Measurements from ENCODE around the gene ABCC8. TPM values are rescaled to one million over a fixed set of nuclear protein-coding genes. Genes with fewer than 3 reads are reported as not detected.

ABCC8 gene
- total and polyA plus RNA-seq, 9 of the 15 experiments (the other 6 are each of a cell fraction or from before 2014, with no cell fraction given) = not detected

- no peaks in the 10 kb centered on the region for H4K20me1 ChIP-seq (replicated peaks; ENCODE audit: control insufficient read depth, insufficient read depth, low read length)
- H3K4me2 ChIP-seq (ENCODE audit: insufficient read depth, low read length) = no peak overlapping the region
- no peaks in the 10 kb centered on the region for H3K9me3 ChIP-seq (replicated peaks; ENCODE audit: control insufficient read depth, insufficient read depth, low read depth, low read length)
- H3K9ac ChIP-seq (ENCODE audit: insufficient read depth in 1 of 2, low read depth in 2 of 2, low read length in 2 of 2) = no peak overlapping the region
- no peak overlapping the region for H3K4me3 ChIP-seq
- no peak overlapping the region for H2AFZ ChIP-seq (ENCODE audit: low read depth, low read length)
- H3K36me3 ChIP-seq (ENCODE audit: control insufficient read depth, insufficient read depth, low read length) = no peaks in the 10 kb centered on the region
- ChIA-PET POLR2A (no interaction called here), CTCF (ENCODE audit: low intra/inter-chr PET ratio) (no interaction called here)
- TF ChIP-seq MCM3 (IDR thresholded peaks at IDR 0.05) = no peak
- TF ChIP-seq ZNF121 (CRISPR knock-in tag; conservative IDR thresholded peaks at IDR 0.05) = no peak
- no peak for TF ChIP-seq ZNF24 (IDR thresholded peaks at IDR 0.05)
- no peak for TF ChIP-seq KLF6 (CRISPR knock-in tag; IDR thresholded peaks at IDR 0.05; ENCODE audit: borderline replicate concordance)
- no peak for TF ChIP-seq ZNF583 (CRISPR knock-in tag; IDR thresholded peaks at IDR 0.05)
- no peak for TF ChIP-seq ZKSCAN1 (IDR thresholded peaks at IDR 0.05; ENCODE audit: low read depth, low read length)
- TF ChIP-seq HCFC1 (IDR thresholded peaks at IDR 0.05; ENCODE audit: low read depth, low read length) = no peak
- no peak for TF ChIP-seq RBM39 (optimal IDR thresholded peaks at IDR 0.05; ENCODE audit: low read depth, low read length)
- no peak for TF ChIP-seq ZNF76 (CRISPR knock-in tag; IDR thresholded peaks at IDR 0.05; ENCODE audit: borderline replicate concordance)
- TF ChIP-seq ID3 (CRISPR knock-in tag; IDR thresholded peaks at IDR 0.05) = no peak
- no peak for TF ChIP-seq ID3 (tag; IDR thresholded peaks at IDR 0.05)
- TF ChIP-seq RNF2 (IDR thresholded peaks at IDR 0.05) = no peak
- TF ChIP-seq MXD1 (CRISPR knock-in tag; IDR thresholded peaks at IDR 0.05; ENCODE audit: borderline replicate concordance, poor library complexity, severe bottlenecking) = no peak
- TF ChIP-seq EP300 (IDR thresholded peaks at IDR 0.05; ENCODE audit: low read length) = no peak
- TF ChIP-seq SAP30 (IDR thresholded peaks at IDR 0.05; ENCODE audit: borderline replicate concordance, insufficient read depth, low read depth, low read length, poor library complexity, severe bottlenecking) = no peak
- TF ChIP-seq MCM2 (IDR thresholded peaks at IDR 0.05; ENCODE audit: low read depth) = no peak
- FAIRE-seq = no peak
- H3K27ac ChIP-seq (ENCODE audit: extremely low read depth, low read depth, low read length) = no peak overlapping the region
- in situ Hi-C loops (cut with MboI) = no loop called here
- 0% methylated on average over 3 of the region's 3 CpGs for WGBS (ENCODE audit: insufficient coverage, low coverage, missing lambda C conversion rate)
- no peaks in the 10 kb centered on the region for H3K9me1 ChIP-seq (ENCODE audit: control insufficient read depth, insufficient read depth, low read length)
- H3K27me3 ChIP-seq (ENCODE audit: control insufficient read depth in 2 of 2, insufficient read depth in 2 of 2, low read length in 2 of 2) = peaks cover 22 to 41% of the 10 kb centered on the region in 2 experiments; a peak in 3 of 5 replicates
- no peak for ATAC-seq
- no TSS peak for BruUV-seq (replicated peaks)
- intact Hi-C loops (cut with micrococcal nuclease) = no loop called here
- no peak for DNase-seq (ENCODE audit: extremely low read depth in 1 of 4, low spot score in 3 of 4)
- H3K4me1 ChIP-seq (replicated peaks in 1 of 2; ENCODE audit: control insufficient read depth in 2 of 2, insufficient read depth in 2 of 2, low read length in 2 of 2) = no peaks in the 10 kb centered on the region; a peak in 1 of 5 replicates
- no peaks in the 10 kb centered on the region for H3K79me2 ChIP-seq (ENCODE audit: control insufficient read depth, insufficient read depth, low read length)
Observed at GRCh38 chr11:17437366-17437765, 39.3 kb downstream of the ABCC8 start.
